Measurements from ENCODE around the gene KRTAP4-8.
"Not testable (repeated sequence)": the region's sequence is repeated elsewhere in the genome, so short reads cannot be mapped to it uniquely, and the experiment has no call there.

Gene KRTAP4-8

GRCh38 chr17:41098042-41098441 is at the start of gene KRTAP4-8:
Gene KRTAP4-8, minus strand, starts transcription at chr17:41098142. Its CDS starts 58 bp downstream, at chr17:41098084.
- DNase-seq (ENCODE audit: low spot score) = no peak

- DNase-seq (ENCODE audit: low spot score) = no peak
Observed at GRCh38 chr17:41145261-41145660, 47.3 kb upstream of the KRTAP4-8 start.

GRCh38 chr17:41144846-41145245 is 46.9 kb upstream of the KRTAP4-8 start:
- DNase-seq (ENCODE audit: low spot score) = no peak

- no peak for DNase-seq (ENCODE audit: low spot score)
Observed at GRCh38 chr17:41141361-41141760, 43.4 kb upstream of the KRTAP4-8 start.

GRCh38 chr17:41140360-41141131 is 42.6 kb upstream of the KRTAP4-8 start, which contains the start of gene KRTAP4-6:
Gene KRTAP4-6, minus strand, starts transcription at chr17:41140544. Its CDS starts 57 bp downstream, at chr17:41140487.
- DNase-seq (ENCODE audit: low spot score) = peak; percentile 66

- not testable (repeated sequence) for DNase-seq (ENCODE audit: low spot score)
Observed at GRCh38 chr17:41139865-41140264, 41.9 kb upstream of the KRTAP4-8 start.

- DNase-seq (ENCODE audit: low spot score) = peak; percentile 11
Observed at GRCh38 chr17:41133880-41134735, 36.2 kb upstream of the KRTAP4-8 start.

- DNase-seq (ENCODE audit: low spot score) = no peak
Observed at GRCh38 chr17:41131979-41132378, 34.0 kb upstream of the KRTAP4-8 start.

GRCh38 chr17:41127371-41127770 is 29.4 kb upstream of the KRTAP4-8 start:
- DNase-seq (ENCODE audit: low spot score) = no peak

GRCh38 chr17:41126412-41126811 is 28.5 kb upstream of the KRTAP4-8 start:
- no peak for DNase-seq (ENCODE audit: low spot score)

- DNase-seq (ENCODE audit: low spot score) = no peak
Observed at GRCh38 chr17:41125064-41125463, 27.1 kb upstream of the KRTAP4-8 start.

- DNase-seq (ENCODE audit: low spot score) = not testable (repeated sequence)
Observed at GRCh38 chr17:41123991-41124371, 26.0 kb upstream of the KRTAP4-8 start, which contains the start of gene KRTAP4-12. Gene KRTAP4-12, minus strand, starts transcription at chr17:41124182. Its CDS starts 60 bp downstream, at chr17:41124122.

- not testable (repeated sequence) for DNase-seq (ENCODE audit: low spot score)
Observed at GRCh38 chr17:41123292-41123990, 25.5 kb upstream of the KRTAP4-8 start.

- no peak for DNase-seq (ENCODE audit: low spot score)
Observed at GRCh38 chr17:41121742-41122141, 23.8 kb upstream of the KRTAP4-8 start.

GRCh38 chr17:41119696-41120690 is 22.1 kb upstream of the KRTAP4-8 start:
- not testable (repeated sequence) for DNase-seq (ENCODE audit: low spot score)

GRCh38 chr17:41118721-41119120 is 20.8 kb upstream of the KRTAP4-8 start:
- no peak for DNase-seq (ENCODE audit: low spot score)

GRCh38 chr17:41117846-41118386 is 20.0 kb upstream of the KRTAP4-8 start, which contains the start of gene KRTAP4-11:
Gene KRTAP4-11, minus strand, starts transcription at chr17:41118373. Its CDS starts 58 bp downstream, at chr17:41118315.
- DNase-seq (ENCODE audit: low spot score) = not testable (repeated sequence)

GRCh38 chr17:41116297-41116696 is 18.4 kb upstream of the KRTAP4-8 start:
- DNase-seq (ENCODE audit: low spot score) = no peak

- DNase-seq (ENCODE audit: low spot score) = no peak
Observed at GRCh38 chr17:41111151-41111885, 13.4 kb upstream of the KRTAP4-8 start.
